GM12892 (cell line): ENCODE measurements around the gene SS18L1.

Experiments used
- DNase-seq: peaks from one replicate; pipeline ENCODE4 v3.0.0; 2011; ENCODE audit not compliant: insufficient read length
- FAIRE-seq: peaks from 2 replicates; lab custom pipeline; 2011; peaks lifted over from hg19 to GRCh38; lab: Jason Lieb, UNC
- POLR2A ChIP-seq: IDR thresholded peaks from 2 replicates; pipeline ENCODE4 v1.6.1; 2011; ENCODE audit warnings: low read depth, low read length, control low read depth
- POLR2AphosphoS5 ChIP-seq: IDR thresholded peaks from 2 replicates; pipeline ENCODE4 v1.6.1; 2011; ENCODE audit warnings: low read depth, low read length, control low read depth
- TAF1 ChIP-seq: IDR thresholded peaks from 2 replicates; pipeline ENCODE4 v1.6.1; 2011; ENCODE audit warnings: low read depth, mild to moderate bottlenecking, control low read depth, low read length, borderline replicate concordance

SS18L1 gene

GRCh38 chr20:62160876-62161275, 17.3 kb downstream of the SS18L1 start:
- TF ChIP-seq POLR2A = no peak
- TF ChIP-seq POLR2AphosphoS5 = no peak
- TF ChIP-seq TAF1 = no peak
- no peak for FAIRE-seq
- DNase-seq = no peak

GRCh38 chr20:62161347-62161746, 17.8 kb downstream of the SS18L1 start:
- TF ChIP-seq POLR2AphosphoS5 = no peak
- no peak for TF ChIP-seq TAF1
- TF ChIP-seq POLR2A = no peak
- FAIRE-seq = no peak
- no peak for DNase-seq

- DNase-seq = no peak
- no peak for FAIRE-seq
- TF ChIP-seq TAF1 (no peak), POLR2A (no peak), POLR2AphosphoS5 (no peak)
Measured at GRCh38 chr20:62162765-62163484, 19.4 kb downstream of the SS18L1 start.

- DNase-seq (no peak), FAIRE-seq (no peak)
- TF ChIP-seq POLR2AphosphoS5 (no peak), TAF1 (no peak), POLR2A (no peak)
Measured at GRCh38 chr20:62163485-62163865, 19.9 kb downstream of the SS18L1 start.

GRCh38 chr20:62163986-62164762, 20.6 kb downstream of the SS18L1 start:
- DNase-seq (no peak), FAIRE-seq (no peak)
- TF ChIP-seq POLR2A = no peak
- TF ChIP-seq POLR2AphosphoS5 = no peak
- TF ChIP-seq TAF1 = no peak

GRCh38 chr20:62164879-62165761, 21.6 kb downstream of the SS18L1 start:
- no peak for FAIRE-seq
- DNase-seq = no peak
- no peak for TF ChIP-seq POLR2AphosphoS5
- TF ChIP-seq TAF1 = no peak
- TF ChIP-seq POLR2A = no peak

- DNase-seq (no peak), FAIRE-seq (no peak)
- TF ChIP-seq POLR2A (no peak), TAF1 (no peak), POLR2AphosphoS5 (no peak)
Measured at GRCh38 chr20:62165762-62166399, 22.3 kb downstream of the SS18L1 start.

GRCh38 chr20:62167474-62167873, 23.9 kb downstream of the SS18L1 start:
- DNase-seq (no peak), FAIRE-seq (no peak)
- TF ChIP-seq TAF1 (no peak), POLR2A (no peak), POLR2AphosphoS5 (no peak)

- DNase-seq (no peak), FAIRE-seq (no peak)
- no peak for TF ChIP-seq POLR2AphosphoS5
- TF ChIP-seq TAF1 = no peak
- TF ChIP-seq POLR2A = no peak
Measured at GRCh38 chr20:62168061-62168460, 24.5 kb downstream of the SS18L1 start.

- no peak for TF ChIP-seq TAF1
- TF ChIP-seq POLR2A = no peak
- no peak for TF ChIP-seq POLR2AphosphoS5
- FAIRE-seq (no peak), DNase-seq (no peak)
Measured at GRCh38 chr20:62168890-62169435, 25.4 kb downstream of the SS18L1 start.

GRCh38 chr20:62170536-62170935, 27.0 kb downstream of the SS18L1 start:
- FAIRE-seq (no peak), DNase-seq (no peak)
- TF ChIP-seq TAF1 (no peak), POLR2A (no peak), POLR2AphosphoS5 (no peak)
